Measurements from ENCODE around the gene RALGPS1. TPM values are rescaled to one million over a fixed set of nuclear protein-coding genes. Genes with fewer than 3 reads are reported as not detected.

RALGPS1 gene
- total and polyA plus RNA-seq, 10 donors = 2.5 to 27.3 (median 14.1) TPM

DNA sequence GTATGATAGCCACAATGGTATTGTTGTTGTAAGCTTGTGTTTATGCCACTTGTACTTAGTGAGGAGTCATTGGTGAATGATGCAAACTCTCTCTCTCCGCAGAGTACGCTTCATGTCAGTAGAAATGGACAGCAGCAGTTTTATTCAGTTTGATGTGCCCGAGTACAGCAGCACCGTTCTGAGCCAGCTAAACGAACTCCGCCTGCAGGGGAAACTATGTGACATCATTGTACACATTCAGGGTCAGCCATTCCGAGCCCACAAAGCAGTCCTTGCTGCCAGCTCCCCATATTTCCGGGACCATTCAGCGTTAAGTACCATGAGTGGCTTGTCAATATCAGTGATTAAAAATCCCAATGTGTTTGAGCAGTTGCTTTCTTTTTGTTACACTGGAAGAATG is 35.3 kb upstream of the RALGPS1 start:
- DNase-seq = peak; percentile 21
- Histone ChIP-seq H3K9me3 (no peaks in the 10 kb centered on the region), H3K27ac (no peak overlapping the region), H3K27me3 (replicated peaks in 1 of 7) (no peaks in the 10 kb centered on the region), H3K36me3 (peaks cover 0 to 70% (median 36%) of the 10 kb centered on the region in 6 donors), H3K4me1 (peaks cover 0 to 45% (median 0%) of the 10 kb centered on the region in 6 donors), H3K4me3 (no peak overlapping the region)
- TF ChIP-seq, protein P1, sequence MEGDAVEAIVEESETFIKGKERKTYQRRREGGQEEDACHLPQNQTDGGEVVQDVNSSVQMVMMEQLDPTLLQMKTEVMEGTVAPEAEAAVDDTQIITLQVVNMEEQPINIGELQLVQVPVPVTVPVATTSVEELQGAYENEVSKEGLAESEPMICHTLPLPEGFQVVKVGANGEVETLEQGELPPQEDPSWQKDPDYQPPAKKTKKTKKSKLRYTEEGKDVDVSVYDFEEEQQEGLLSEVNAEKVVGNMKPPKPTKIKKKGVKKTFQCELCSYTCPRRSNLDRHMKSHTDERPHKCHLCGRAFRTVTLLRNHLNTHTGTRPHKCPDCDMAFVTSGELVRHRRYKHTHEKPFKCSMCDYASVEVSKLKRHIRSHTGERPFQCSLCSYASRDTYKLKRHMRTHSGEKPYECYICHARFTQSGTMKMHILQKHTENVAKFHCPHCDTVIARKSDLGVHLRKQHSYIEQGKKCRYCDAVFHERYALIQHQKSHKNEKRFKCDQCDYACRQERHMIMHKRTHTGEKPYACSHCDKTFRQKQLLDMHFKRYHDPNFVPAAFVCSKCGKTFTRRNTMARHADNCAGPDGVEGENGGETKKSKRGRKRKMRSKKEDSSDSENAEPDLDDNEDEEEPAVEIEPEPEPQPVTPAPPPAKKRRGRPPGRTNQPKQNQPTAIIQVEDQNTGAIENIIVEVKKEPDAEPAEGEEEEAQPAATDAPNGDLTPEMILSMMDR (IDR thresholded peaks at IDR 0.05 in 8 of 11, conservative IDR thresholded peaks at IDR 0.05 in 3 of 11) = no peak
- TF ChIP-seq POLR2AphosphoS5 (IDR thresholded peaks at IDR 0.05) (no peak), POLR2A (IDR thresholded peaks at IDR 0.05) (no peak)
- intact Hi-C loops (cut with DNase I; ENCODE audit: low total_unique reads) = no loop called here
- WGBS, 5 donors = 75 to 86% (median 85%) methylated on average over 9 of the region's 9 CpGs

DNA sequence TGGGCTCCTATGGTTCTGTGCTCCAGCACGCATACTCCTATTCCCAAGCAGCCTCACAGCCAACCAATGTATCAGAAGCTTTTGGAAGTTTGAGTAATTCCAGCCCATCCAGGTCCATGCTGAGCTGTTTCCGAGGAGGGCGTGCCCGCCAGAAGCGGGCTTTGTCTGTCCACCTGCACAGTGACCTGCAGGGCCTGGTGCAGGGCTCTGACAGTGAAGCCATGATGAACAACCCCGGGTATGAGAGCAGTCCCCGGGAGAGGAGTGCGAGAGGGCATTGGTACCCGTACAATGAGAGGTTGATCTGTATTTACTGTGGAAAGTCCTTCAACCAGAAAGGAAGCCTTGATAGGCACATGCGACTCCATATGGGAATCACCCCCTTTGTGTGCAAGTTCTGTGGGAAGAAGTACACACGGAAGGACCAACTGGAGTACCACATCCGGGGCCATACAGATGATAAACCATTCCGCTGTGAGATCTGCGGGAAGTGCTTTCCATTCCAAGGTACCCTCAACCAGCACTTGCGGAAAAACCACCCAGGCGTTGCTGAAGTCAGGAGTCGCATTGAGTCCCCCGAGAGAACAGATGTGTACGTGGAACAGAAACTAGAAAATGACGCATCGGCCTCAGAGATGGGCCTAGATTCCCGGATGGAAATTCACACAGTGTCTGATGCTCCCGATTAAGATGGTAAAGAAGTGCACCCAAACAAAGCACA is 34.2 kb upstream of the RALGPS1 start:
- Histone ChIP-seq H3K36me3 (peaks cover 0 to 70% (median 36%) of the 10 kb centered on the region in 6 donors), H3K27me3 (replicated peaks in 1 of 7) (no peaks in the 10 kb centered on the region), H3K27ac (no peak overlapping the region), H3K4me3 (no peak overlapping the region), H3K4me1 (peaks cover 0 to 45% (median 4%) of the 10 kb centered on the region in 6 donors), H3K9me3 (no peaks in the 10 kb centered on the region)
- peak; percentile 52 for DNase-seq
- WGBS, 5 donors = 96 to 98% (median 97%) methylated on average over 22 to 23 of the region's 23 CpGs
- intact Hi-C loops (cut with DNase I; ENCODE audit: low total_unique reads) = no loop called here
- TF ChIP-seq, protein P1 (IDR thresholded peaks at IDR 0.05 in 8 of 11, conservative IDR thresholded peaks at IDR 0.05 in 3 of 11) = no peak
- peak in 1 of 3 donors; percentile 28 for TF ChIP-seq POLR2AphosphoS5 (IDR thresholded peaks at IDR 0.05)

DNA sequence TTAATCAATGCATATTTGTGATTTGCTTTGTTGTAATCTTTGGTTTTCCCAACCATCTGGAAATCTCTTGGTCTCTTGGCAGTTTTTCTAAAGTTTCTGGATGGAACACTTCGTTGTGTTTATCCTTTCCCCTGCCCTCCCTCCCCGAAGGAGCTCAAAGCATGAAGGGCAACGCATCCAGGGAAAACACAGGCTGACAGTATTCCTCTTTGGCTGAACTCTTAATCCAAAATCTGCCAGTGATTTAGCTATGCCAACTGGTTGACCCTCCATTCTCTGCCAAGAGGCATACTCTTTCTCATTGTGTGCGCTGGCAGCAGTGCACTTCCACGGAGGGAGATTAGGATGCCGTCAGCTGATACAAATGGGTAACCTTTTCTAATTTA is 33.6 kb upstream of the RALGPS1 start:
- Histone ChIP-seq H3K27ac (no peak overlapping the region), H3K4me3 (no peak overlapping the region), H3K4me1 (peaks cover 0 to 46% (median 5%) of the 10 kb centered on the region in 6 donors), H3K27me3 (replicated peaks in 1 of 7) (no peaks in the 10 kb centered on the region), H3K9me3 (no peaks in the 10 kb centered on the region), H3K36me3 (peaks cover 0 to 73% (median 36%) of the 10 kb centered on the region in 6 donors)
- DNase-seq = no peak
- intact Hi-C loops (cut with DNase I; ENCODE audit: low total_unique reads) = no loop called here
- 94 to 98% (median 96%) methylated on average over 6 of the region's 6 CpGs for WGBS, 5 donors
- TF ChIP-seq POLR2A (IDR thresholded peaks at IDR 0.05) (no peak), POLR2AphosphoS5 (IDR thresholded peaks at IDR 0.05) (no peak)
- TF ChIP-seq, protein P1 (IDR thresholded peaks at IDR 0.05 in 8 of 11, conservative IDR thresholded peaks at IDR 0.05 in 3 of 11) = no peak

DNA sequence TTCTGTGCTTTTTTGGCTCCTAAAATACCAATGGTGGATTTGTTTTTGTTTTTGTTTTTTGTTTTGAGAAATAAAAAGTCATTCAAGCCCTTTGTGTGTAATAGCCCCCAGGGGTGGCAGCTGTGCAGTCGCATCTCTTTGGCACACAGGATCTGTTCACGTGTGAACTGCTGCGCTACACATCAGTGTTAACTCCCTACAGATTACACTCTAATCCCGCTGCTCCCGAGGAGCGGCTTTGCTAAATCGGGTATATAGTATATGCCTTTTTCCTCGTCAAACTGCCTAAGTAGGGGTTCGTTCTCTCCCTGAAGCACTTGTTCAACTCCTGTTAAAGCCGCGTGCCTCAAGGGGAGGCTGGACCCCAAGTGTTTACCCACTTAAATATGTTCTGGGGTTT is 31.8 kb upstream of the RALGPS1 start:
- H3K36me3 ChIP-seq = peaks cover 0 to 76% (median 36%) of the 10 kb centered on the region in 6 donors
- H3K9me3 ChIP-seq = no peaks in the 10 kb centered on the region
- H3K4me3 ChIP-seq = no peak overlapping the region
- H3K27ac ChIP-seq = no peak overlapping the region
- 90 to 97% (median 96%) methylated on average over 11 of the region's 11 CpGs for WGBS, 5 donors
- no peak for DNase-seq
- no peaks in the 10 kb centered on the region for H3K27me3 ChIP-seq (replicated peaks in 1 of 7)
- H3K4me1 ChIP-seq = peaks cover 0 to 34% (median 5%) of the 10 kb centered on the region in 6 donors
- TF ChIP-seq POLR2A (IDR thresholded peaks at IDR 0.05) = no peak
- TF ChIP-seq POLR2AphosphoS5 (IDR thresholded peaks at IDR 0.05) = no peak
- TF ChIP-seq, protein P1 (IDR thresholded peaks at IDR 0.05 in 8 of 11, conservative IDR thresholded peaks at IDR 0.05 in 3 of 11) = no peak
- intact Hi-C loops (cut with DNase I; ENCODE audit: low total_unique reads) = no loop called here
